Osteoblast (primary cell): Measurements from ENCODE around the gene HTATIP2. TPM values are rescaled to one million over a fixed set of nuclear protein-coding genes. Genes with fewer than 3 reads are reported as not detected.
A peak's percentile ranks its signal among the peaks of the same experiment; 100 is the strongest.

Experiments used
- DNase-seq: peaks from one replicate; pipeline ENCODE4 v3.0.0; 2011; ENCODE audit warnings: low spot score, mixed read lengths; ENCODE audit not compliant: insufficient read length; ENCODE audit errors: missing footprints
- H2AFZ ChIP-seq: 2 replicates; pipeline ENCODE4 v1.6.0; 2011; ENCODE audit warnings: mild to moderate bottlenecking, low read length
- H3K27ac ChIP-seq: 2 replicates; pipeline ENCODE4 v1.5.1; 2011; ENCODE audit warnings: mild to moderate bottlenecking, low read depth, low read length, moderate library complexity
- H3K27me3 ChIP-seq: 2 replicates; pipeline ENCODE4 v1.6.0; 2012; ENCODE audit warnings: mild to moderate bottlenecking, control low read depth, inconsistent platforms, low read length, moderate library complexity; ENCODE audit not compliant: insufficient read depth
- H3K36me3 ChIP-seq: 2 replicates; pipeline ENCODE4 v1.5.1; 2011; ENCODE audit warnings: mild to moderate bottlenecking, low read length, control low read depth, moderate library complexity; ENCODE audit not compliant: insufficient read depth
- H3K4me1 ChIP-seq: 2 replicates; pipeline ENCODE4 v1.5.1; 2011; ENCODE audit warnings: mild to moderate bottlenecking, low read length, control low read depth, moderate library complexity; ENCODE audit not compliant: insufficient read depth
- H3K4me2 ChIP-seq: 2 replicates; pipeline ENCODE4 v1.6.0; 2011; ENCODE audit warnings: mild to moderate bottlenecking, low read length; ENCODE audit not compliant: insufficient read depth
- H3K4me3 ChIP-seq: fragments of 200-600 bp; sonication (generic); 3 replicates; pipeline ENCODE4 v1.5.1; 2012; ENCODE audit warnings: mild to moderate bottlenecking, low read length, inconsistent platforms; ENCODE audit not compliant: insufficient read depth
- H3K79me2 ChIP-seq: 2 replicates; pipeline ENCODE4 v1.6.0; 2012; ENCODE audit warnings: mild to moderate bottlenecking, low read length, control low read depth, inconsistent platforms; ENCODE audit not compliant: insufficient read depth
- H3K9me3 ChIP-seq: 2 replicates; pipeline ENCODE4 v1.5.1; 2011; ENCODE audit warnings: low read depth, low read length, control low read depth
- H4K20me1 ChIP-seq: 2 replicates; pipeline ENCODE4 v1.6.0; 2012; ENCODE audit warnings: mild to moderate bottlenecking, low read length, control low read depth; ENCODE audit not compliant: insufficient read depth
- total RNA-seq: library from RNA; depleted of rRNA; stranded (reverse); fragments of >200 nt; gene quantifications from 2 replicates; pipeline ENCODE4 v1.2.3, GENCODE V29; 2012
- TF ChIP-seq, protein P1 (sequence below): IDR thresholded peaks from 2 replicates; pipeline ENCODE4 v1.5.1; 2011; ENCODE audit warnings: mild to moderate bottlenecking, low read depth, low read length, moderate library complexity; ENCODE audit errors: extremely low read depth

Gene HTATIP2
- total RNA-seq, 1 donor, result 46.3 TPM

DNA sequence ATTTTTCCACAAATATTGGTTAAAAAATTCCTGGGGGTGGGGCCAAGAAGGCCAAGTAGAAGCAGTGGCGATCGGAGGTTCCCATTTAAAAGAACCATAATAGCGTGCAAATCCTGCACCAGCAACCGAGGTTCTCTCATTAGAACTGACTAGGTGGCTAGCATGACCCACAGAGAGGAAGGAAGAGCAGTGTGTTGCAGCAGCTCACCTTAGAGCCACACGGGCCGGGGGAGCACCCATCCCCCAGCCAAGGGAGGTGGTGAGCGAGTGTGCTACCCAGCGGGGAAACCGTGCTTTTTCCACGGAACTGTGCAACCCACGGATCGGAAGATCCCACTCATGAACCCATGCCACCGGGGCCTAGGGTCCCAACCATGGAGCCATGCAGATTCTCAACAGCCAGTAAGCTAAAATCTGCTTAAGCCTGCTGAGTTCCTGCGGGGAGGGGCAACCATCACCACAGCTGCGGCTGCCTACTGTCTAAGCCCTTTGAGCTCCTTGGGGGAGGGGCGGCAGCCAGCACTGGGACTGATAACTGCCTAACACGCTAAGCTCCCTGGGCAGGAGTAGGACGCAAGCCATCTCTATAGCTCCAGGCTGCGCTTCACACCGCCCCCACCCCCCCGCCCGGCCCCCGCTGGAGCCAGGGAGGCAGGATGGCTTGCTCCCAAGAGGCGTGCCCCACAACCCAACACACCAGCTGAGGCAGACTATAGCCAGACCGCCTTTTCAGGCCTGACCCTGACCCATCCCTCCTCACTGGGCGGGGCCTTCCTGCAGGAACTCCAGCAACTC, 21.0 kb upstream of the HTATIP2 start:
- DNase-seq, result no peak
- Histone ChIP-seq H3K4me3 (no peak overlapping the region), H3K4me2 (no peak overlapping the region), H3K4me1 (no peaks in the 10 kb centered on the region), H3K27ac (no peak overlapping the region), H3K36me3 (no peaks in the 10 kb centered on the region), H3K27me3 (peaks cover 40% of the 10 kb centered on the region), H3K79me2 (no peaks in the 10 kb centered on the region), H2AFZ (no peak overlapping the region), H4K20me1 (no peaks in the 10 kb centered on the region), H3K9me3 (no peaks in the 10 kb centered on the region)
- TF ChIP-seq, protein P1, sequence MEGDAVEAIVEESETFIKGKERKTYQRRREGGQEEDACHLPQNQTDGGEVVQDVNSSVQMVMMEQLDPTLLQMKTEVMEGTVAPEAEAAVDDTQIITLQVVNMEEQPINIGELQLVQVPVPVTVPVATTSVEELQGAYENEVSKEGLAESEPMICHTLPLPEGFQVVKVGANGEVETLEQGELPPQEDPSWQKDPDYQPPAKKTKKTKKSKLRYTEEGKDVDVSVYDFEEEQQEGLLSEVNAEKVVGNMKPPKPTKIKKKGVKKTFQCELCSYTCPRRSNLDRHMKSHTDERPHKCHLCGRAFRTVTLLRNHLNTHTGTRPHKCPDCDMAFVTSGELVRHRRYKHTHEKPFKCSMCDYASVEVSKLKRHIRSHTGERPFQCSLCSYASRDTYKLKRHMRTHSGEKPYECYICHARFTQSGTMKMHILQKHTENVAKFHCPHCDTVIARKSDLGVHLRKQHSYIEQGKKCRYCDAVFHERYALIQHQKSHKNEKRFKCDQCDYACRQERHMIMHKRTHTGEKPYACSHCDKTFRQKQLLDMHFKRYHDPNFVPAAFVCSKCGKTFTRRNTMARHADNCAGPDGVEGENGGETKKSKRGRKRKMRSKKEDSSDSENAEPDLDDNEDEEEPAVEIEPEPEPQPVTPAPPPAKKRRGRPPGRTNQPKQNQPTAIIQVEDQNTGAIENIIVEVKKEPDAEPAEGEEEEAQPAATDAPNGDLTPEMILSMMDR, result no peak

DNA sequence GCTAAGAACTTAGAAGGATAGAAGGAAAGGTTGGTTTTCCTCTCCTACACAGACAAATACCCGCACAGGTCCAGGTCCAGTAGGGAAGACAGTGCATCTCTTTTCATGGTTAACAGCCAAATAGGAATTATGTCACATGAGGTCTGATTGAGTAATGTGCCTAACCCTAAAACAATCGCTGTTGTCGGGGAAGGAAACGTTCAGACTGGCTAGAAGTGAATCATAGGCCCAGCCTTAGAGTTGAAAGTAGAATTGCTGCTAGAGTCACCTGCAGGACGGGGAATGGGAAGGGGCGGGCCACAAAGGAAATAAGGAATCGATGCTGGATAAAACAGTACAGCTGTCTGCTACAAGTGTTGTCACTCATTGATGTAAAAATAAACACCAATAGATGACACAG, 12.4 kb upstream of the HTATIP2 start:
- no peaks in the 10 kb centered on the region for H3K36me3 ChIP-seq
- no peak overlapping the region for H3K27ac ChIP-seq
- no peak for DNase-seq
- no peaks in the 10 kb centered on the region for H3K79me2 ChIP-seq
- H2AFZ ChIP-seq, result no peak overlapping the region
- no peaks in the 10 kb centered on the region for H3K4me1 ChIP-seq
- TF ChIP-seq, protein P1, result no peak
- no peak overlapping the region for H3K4me3 ChIP-seq
- H4K20me1 ChIP-seq, result no peaks in the 10 kb centered on the region
- H3K9me3 ChIP-seq, result no peaks in the 10 kb centered on the region
- peaks cover 13% of the 10 kb centered on the region for H3K27me3 ChIP-seq
- H3K4me2 ChIP-seq, result no peak overlapping the region

DNA sequence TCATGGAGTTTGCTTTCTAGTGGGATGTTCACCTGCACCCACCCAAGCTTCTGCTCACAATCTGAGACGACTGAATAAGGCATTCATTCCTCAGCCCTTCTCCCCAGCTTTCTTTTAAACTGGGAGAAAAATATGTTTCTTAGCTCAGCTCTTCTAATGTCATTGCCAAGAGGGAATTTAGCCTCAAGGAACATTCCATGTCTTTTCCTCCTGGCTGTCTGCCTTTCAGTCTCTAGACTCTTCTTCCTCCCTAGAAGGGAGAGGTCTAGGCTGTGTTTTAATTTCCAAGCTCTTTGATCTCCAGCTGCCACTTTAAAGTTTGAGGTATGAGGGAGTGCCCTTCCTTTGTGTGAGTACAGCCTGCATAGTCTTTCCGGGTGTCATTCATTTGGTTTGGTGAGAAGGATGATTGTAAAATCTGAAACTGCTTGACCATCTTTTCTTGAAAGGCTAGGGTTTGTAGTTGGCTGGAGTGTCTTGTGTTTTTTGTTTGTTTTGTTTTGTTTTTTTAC, 11.7 kb upstream of the HTATIP2 start:
- no peaks in the 10 kb centered on the region for H3K79me2 ChIP-seq
- no peak overlapping the region for H3K4me2 ChIP-seq
- H2AFZ ChIP-seq, result no peak overlapping the region
- DNase-seq, result no peak
- no peak overlapping the region for H3K4me3 ChIP-seq
- H4K20me1 ChIP-seq, result no peaks in the 10 kb centered on the region
- H3K4me1 ChIP-seq, result no peaks in the 10 kb centered on the region
- no peaks in the 10 kb centered on the region for H3K9me3 ChIP-seq
- H3K27me3 ChIP-seq, result peaks cover 13% of the 10 kb centered on the region
- TF ChIP-seq, protein P1, result no peak
- no peaks in the 10 kb centered on the region for H3K36me3 ChIP-seq
- H3K27ac ChIP-seq, result no peak overlapping the region

DNA sequence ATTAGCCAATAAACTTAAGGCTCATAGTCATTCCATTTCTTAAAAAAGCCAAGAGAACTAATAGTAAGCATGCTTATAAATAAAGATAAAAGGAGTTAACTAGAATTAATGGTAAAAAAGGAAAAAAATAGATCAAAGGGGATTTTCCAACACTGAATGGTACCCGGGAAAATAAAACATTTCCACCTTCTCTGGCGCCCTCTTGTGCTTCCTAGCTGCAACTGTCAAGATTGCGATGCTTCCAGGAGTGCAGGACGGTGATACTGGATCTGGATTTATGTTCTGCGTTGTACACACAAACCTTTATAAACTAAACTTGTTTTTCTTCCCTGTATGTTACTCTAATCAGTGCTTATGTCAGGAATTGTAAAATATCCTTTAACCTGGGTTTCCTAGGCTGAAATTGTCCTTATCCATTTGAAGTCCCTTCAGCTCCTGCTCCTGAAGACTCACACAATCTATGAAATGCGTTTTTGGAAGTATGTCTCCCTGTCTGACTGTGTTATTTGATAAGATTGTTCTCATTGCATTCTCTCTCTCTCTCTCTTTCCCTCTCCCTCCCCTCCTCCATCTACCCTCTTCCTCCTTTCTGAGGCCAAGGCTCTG, 9.6 kb upstream of the HTATIP2 start:
- Histone ChIP-seq H3K27ac (no peak overlapping the region), H2AFZ (no peak overlapping the region), H3K4me2 (peak overlapping the region; percentile 20), H3K79me2 (no peaks in the 10 kb centered on the region), H3K27me3 (peaks cover 9% of the 10 kb centered on the region), H3K4me1 (no peaks in the 10 kb centered on the region), H3K9me3 (no peaks in the 10 kb centered on the region), H4K20me1 (no peaks in the 10 kb centered on the region), H3K4me3 (no peak overlapping the region), H3K36me3 (no peaks in the 10 kb centered on the region)
- no peak for DNase-seq
- TF ChIP-seq, protein P1, result peak; percentile 90
